GM18505 (cell line): Measurements from ENCODE around the gene PDZD2.
"Not testable (repeated sequence)": the region's sequence is repeated elsewhere in the genome, so short reads cannot be mapped to it uniquely, and the experiment has no call there.

ENCODE experiments used
- ATAC-seq: cut with Tn5 transposase; IDR thresholded peaks from one replicate; pipeline ENCODE4 v1.9.1; 2021; ENCODE audit not compliant: unreplicated experiment
- POLR2A ChIP-seq: IDR thresholded peaks from 4 replicates; pipeline ENCODE4 v1.6.1; 2011; ENCODE audit warnings: borderline replicate concordance; ENCODE audit not compliant: insufficient read depth, insufficient read length; ENCODE audit errors: extremely low read depth

PDZD2 gene

GRCh38 chr5:32067774-32068470 is 429.0 kb downstream of the PDZD2 start:
- no peak for ATAC-seq
- TF ChIP-seq POLR2A: no peak

GRCh38 chr5:32068561-32068960 is 429.6 kb downstream of the PDZD2 start:
- no peak for ATAC-seq

GRCh38 chr5:32069396-32069795 is 430.5 kb downstream of the PDZD2 start:
- no peak for ATAC-seq
- no peak for TF ChIP-seq POLR2A

More at GRCh38 chr5:32068561-32068960, 429.6 kb downstream of the PDZD2 start:
- no peak for TF ChIP-seq POLR2A

- no peak for ATAC-seq
These were observed 432.5 kb downstream of the PDZD2 start for GRCh38 chr5:32071351-32071944.

GRCh38 chr5:32072054-32072453 is 433.1 kb downstream of the PDZD2 start:
- TF ChIP-seq POLR2A: no peak
- no peak for ATAC-seq

More at GRCh38 chr5:32071351-32071944, 432.5 kb downstream of the PDZD2 start:
- no peak for TF ChIP-seq POLR2A

DNA sequence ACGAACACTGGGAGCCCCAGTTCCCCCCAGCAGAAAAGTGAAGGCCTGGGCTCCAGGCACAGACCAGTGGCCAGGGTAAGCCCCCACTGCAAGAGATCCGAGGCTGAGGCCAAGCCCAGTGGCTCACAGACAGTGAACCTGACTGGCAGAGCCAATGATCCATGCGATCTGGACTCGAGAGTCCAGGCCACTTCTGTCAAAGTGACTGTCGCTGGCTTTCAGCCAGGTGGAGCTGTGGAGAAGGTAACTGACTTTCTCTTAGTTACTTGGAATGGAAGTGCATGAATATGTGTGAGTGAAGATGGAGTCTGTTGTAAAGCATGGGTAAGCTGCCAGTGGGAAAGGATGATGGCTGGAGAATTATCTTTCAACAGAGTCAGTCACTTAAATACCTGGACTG is 435.5 kb downstream of the PDZD2 start:
- ATAC-seq: no peak
- TF ChIP-seq POLR2A: no peak

- TF ChIP-seq POLR2A: no peak
- no peak for ATAC-seq
These were observed 438.1 kb downstream of the PDZD2 start for GRCh38 chr5:32076699-32077695.

- ATAC-seq: not testable (repeated sequence)
These were observed 439.9 kb downstream of the PDZD2 start for GRCh38 chr5:32078855-32079254.

GRCh38 chr5:32080565-32080964 is 441.6 kb downstream of the PDZD2 start:
- ATAC-seq: not testable (repeated sequence)

- no peak for TF ChIP-seq POLR2A
- ATAC-seq: no peak
These were observed 443.8 kb downstream of the PDZD2 start for GRCh38 chr5:32082701-32083100.

DNA sequence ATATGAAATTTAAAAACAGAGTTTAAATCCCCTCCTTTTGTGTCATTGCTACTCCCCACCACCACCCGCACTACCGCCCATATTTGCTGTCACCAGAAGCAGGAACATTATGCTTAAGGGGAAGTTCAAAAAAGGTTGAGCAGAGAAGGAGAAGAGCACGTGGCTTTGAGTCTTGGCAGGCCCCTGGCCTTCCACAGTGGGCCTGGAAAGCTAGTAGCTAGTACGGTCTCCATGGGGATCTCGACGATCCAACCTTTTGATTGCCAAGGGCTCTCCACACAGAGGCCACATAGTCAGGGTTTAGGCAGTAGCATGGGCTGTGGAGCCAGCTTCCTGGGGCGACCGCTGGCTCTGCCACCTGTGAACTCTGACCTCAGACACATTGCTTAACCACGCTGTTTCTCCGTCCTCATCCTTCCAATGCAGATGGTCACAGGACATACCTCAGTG is 445.1 kb downstream of the PDZD2 start:
- ATAC-seq: no peak
- TF ChIP-seq POLR2A: no peak

GRCh38 chr5:32087086-32088082 is 448.5 kb downstream of the PDZD2 start:
- ATAC-seq: no peak
- TF ChIP-seq POLR2A: no peak
